ENCODE measurements around the gene SELENOW. TPM values are rescaled to one million over a fixed set of nuclear protein-coding genes. Genes with fewer than 3 reads are reported as not detected.

The SELENOW gene
- total and polyA plus RNA-seq, 2 of the 8 experiments (the other 6 are each of a cell fraction or from before 2014, with no cell fraction given) = 371 to 588 TPM

GRCh38 chr19:47745010-47745901, 33.2 kb upstream of the SELENOW start, which contains the start of gene NOP53 (continued):
- TF ChIP-seq CHD7 (IDR thresholded peaks at IDR 0.05; ENCODE audit: insufficient replicate concordance, low read length) (no peak), RBBP5 (IDR thresholded peaks at IDR 0.05; ENCODE audit: borderline replicate concordance, low read depth, low read length) (0 out of 2 replicates have a peak, but pooled peaks have one; percentile 54), EP300 (IDR thresholded peaks at IDR 0.05; ENCODE audit: borderline replicate concordance in 1 of 2, low read depth in 2 of 2, low read length in 2 of 2) (0 out of 3 replicates have a peak, but pooled peaks of 1 of the 2 experiments have one; percentile 20), SRF (IDR thresholded peaks at IDR 0.05; ENCODE audit: low read depth, low read length) (no peak), ATF2 (IDR thresholded peaks at IDR 0.05; ENCODE audit: low read length) (no peak; the same call in 1 of the 2 replicates), RFX5 (IDR thresholded peaks at IDR 0.05; ENCODE audit: borderline replicate concordance, low read depth, low read length) (no peak), CBX8 (IDR thresholded peaks at IDR 0.05; ENCODE audit: borderline replicate concordance, low read depth, low read length) (no peak)

Measured in H1 (cell line).